GM19193 (cell line): ENCODE results near the gene TFPI.

ENCODE experiments used
- POLR2A ChIP-seq: IDR thresholded peaks from 4 replicates; pipeline ENCODE4 v1.6.1; 2011; ENCODE audit not compliant: insufficient read depth, insufficient read length; ENCODE audit errors: extremely low read depth

TFPI gene

GRCh38 chr2:187421519-187421918 is 132.7 kb downstream of the TFPI start:
- TF ChIP-seq POLR2A, result no peak

GRCh38 chr2:187419808-187420207 is 134.4 kb downstream of the TFPI start:
- TF ChIP-seq POLR2A, result no peak

- no peak for TF ChIP-seq POLR2A
These were observed 138.8 kb downstream of the TFPI start for GRCh38 chr2:187415449-187415848.
